NCI-H1105 treated with DMSO at 0.1 percent for 48 hours (cell line): ENCODE measurements around the gene GRK6.
"Not testable (repeated sequence)": the region's sequence is repeated elsewhere in the genome, so short reads cannot be mapped to it uniquely, and the experiment has no call there.

Experiments used
- DNase-seq: peaks from one replicate; lab custom pipeline; 2025; lab: John Stamatoyannopoulos, UW

GRK6 gene

DNA sequence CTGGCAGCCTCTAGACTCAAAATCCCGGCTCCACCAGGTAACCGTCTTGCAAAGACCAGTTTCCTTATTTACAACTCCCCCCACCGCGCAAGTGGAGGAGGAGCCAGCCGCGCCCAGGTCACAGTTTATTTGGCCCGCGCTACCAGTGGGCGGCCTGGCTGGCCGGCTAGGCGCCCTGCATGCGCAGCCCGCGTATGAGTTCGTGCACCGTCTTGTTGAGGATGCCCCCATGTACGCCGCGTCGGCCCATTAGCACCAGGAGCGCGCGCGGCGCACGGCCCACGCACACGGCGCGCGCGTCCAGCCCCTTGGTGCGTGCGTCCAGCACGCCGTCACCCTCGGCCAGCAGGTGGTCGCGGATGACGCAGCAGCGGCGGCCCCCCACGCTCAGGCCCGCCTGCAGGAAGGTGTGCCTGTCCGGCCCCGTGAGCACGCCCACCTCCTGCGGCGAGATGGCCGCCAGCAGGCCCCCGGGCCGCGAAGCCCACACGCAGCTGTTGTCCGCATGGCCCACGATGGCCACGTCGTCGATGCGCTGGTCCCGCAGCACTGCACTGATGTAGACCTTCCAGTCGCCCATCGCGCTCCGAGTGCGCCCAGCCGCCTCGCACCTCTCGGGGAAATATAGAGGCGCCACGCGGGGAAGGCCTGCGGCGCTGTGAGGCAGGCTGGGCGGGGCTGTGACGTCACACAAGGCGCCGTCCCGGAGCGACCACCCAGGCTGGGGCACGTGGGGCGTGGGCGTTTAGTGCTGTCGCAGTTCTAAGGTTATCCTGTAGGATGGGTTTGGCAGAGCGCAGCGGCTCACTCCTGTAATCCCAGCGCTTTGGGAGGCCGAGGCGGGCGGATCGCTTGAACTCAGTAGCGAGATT is 26.2 kb upstream of the GRK6 start, which contains the start of gene PFN3:
PFN3 (minus strand) TSS at position 665 of the 872 bp plus-strand sequence; CDS start at position 580, 85 bp downstream.
- DNase-seq = no peak

DNA sequence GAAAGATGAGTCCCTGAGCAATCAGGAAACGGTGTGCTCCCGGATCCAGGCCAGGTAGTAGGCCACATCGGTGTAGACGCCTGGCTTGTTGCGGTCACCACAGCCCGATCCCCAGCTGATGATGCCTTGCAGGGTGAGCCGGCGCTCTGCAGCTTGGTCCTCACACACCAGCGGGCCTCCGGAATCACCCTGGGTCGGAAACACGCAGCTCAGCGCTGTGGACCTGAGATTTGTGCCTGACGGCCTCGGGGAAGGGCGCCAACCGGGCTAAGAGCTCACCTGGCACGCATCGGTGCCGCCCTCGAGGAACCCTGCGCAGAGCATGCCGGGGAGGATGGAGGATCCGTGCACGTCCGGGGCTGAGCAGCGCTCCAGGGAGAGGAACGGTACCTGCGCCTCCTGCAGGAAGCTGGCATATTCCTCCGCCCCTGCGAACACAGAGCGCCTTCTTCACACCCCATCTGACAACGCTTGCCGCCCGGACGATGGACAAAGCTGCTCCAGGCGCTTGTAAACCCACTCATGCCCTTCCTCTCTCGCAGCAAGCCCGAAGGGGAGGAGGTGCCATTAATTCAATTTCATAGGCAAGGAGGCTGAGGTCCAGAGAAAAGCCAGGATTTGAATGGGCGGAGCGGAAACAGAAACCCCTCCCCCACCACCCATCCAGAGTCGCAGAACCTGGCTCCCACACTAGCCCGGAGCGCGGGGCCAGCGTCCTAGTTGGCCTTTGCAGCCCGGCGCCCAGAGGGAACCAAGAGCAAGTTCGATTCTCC is 24.0 kb upstream of the GRK6 start:
- DNase-seq = peak; percentile 64

DNA sequence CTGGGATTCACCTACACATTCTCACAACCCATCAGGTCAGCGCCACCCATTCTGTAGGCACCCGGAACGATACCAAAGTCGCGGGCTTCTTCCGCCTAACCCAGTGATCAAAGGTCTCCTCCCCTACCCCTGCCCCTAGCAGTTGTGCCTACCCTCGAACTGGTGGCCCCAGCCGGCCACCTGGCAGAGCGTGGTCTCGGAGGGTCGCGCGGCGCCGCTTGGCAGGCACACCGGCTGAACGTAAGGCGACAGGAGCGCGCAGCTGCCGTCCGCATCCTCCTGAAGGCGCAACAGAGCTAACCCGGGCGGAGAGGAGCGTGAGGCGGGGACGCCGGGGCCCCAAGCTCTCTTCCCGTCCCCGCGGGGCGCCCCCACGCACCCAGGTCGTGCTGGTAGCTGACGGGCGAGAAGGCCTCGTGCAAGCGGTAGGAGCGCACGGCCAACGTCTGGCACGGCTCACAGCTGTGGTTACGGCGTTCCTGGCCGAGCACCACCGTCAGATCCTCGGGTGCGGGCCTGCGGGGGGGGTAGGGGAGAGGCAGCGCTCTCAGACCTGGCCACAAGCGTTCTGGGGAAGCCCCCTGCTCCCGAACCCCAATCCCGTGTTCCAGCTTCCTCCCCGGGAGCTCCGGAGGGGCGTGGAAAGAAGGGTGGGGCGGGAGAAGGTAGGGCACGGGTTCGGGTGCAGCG is 23.2 kb upstream of the GRK6 start:
- no peak for DNase-seq

DNA sequence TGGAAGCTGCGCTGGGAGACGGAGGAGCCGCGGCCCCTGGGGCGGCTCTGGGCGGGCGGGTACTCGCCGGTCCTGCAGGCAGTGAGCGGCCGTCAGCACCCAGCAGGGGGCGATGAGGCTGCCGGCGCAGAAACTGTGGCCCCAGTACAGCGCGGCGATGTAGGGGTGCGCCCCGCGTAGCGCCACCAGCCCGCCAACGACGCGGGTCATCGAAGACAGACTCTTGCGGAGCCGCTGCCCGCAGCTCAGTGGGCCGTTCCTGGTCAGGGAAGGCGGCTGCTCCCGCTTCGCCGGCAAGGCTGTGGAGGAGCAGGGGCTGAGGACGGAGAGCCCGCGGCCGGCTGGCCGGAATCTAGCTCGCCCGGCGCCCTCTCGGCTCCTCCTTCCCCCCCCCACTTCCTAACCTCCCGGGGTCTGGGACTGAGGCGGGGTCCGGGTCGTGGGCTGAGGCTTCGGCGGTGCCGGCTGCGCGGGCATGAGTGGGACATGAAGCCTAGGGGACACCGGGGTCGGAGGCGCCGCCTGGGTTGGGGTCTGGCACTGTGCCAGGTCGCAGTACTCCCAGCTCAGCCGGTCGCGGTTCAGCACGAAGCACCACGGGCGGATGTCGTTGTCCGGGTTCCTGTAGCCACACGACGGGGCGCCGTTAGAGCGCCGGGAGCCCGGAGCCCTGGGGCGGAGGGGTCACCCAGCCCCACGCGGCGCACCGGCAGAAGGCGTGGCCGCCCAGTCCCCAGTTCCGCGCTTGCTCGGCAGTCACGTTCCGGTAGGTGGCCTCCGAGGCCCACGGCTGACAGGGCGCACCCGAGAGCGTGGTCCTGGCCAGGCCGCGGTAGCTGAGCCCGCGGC is 22.5 kb upstream of the GRK6 start:
- DNase-seq = peak; percentile 35

DNA sequence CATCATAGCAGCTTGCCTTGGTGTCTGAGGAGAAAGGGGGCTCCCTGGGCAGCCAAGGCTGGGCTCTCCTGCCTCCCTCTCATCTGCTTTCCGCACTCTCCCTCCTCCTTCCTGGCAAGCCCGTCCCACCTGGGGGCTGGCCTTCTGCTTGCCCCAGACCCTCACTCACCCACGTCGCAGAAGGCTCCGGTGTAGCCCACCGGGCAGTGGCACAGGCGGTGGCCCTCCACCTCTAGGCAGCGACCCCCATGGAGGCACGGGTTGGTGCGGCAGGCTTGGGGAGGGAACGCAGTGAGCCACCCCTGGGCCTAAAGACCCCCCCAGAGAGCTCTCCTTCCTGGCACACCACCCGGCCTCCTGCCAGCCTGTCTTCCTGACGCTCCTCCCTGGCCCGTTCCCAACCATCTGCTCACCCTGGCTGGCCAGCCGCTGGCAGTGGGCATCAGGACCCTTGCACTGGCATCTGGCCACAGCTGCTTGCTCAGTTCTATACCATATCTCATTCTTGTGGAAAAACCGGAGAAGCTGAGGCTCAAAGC is 21.8 kb upstream of the GRK6 start:
- no peak for DNase-seq

DNA sequence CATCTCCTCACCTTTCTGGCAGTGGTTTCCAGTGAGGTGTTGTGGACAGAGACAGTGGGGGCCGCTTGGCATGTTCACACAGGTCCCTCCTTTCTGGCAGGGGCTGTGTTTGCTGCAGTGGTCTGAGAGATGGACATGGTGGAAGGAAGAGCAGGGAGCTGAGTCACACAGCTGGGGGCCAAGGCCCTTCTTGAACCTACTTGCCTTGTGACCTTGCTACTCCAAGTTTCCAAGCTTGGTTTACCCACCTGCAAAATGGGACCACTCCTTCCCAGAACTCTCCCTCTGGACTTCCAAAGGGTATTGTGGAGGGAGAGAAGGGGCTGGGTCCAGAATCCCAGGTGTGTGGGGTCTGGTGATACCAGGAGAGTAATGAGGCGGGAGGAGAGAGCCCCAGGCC is 21.2 kb upstream of the GRK6 start:
- no peak for DNase-seq

DNA sequence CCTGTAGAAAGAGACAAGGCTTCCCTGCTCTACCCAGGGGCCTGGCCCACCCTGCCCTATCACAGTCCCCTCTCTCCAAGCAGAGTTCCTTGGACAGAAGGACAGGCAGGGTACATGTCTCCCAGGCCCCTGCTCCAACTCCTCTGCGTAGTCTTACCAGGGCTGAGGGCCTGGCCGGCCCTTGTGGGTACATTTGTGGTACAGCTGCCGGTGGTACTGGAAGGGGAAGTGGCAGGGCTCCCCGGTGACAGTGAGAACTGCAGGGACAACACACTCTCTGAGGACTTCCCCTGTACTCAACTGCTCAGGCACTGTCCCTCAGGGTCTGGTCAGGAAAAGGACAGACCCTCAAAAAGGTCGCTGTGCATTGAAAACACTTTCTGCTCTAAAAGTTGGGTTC is 20.7 kb upstream of the GRK6 start:
- no peak for DNase-seq

DNA sequence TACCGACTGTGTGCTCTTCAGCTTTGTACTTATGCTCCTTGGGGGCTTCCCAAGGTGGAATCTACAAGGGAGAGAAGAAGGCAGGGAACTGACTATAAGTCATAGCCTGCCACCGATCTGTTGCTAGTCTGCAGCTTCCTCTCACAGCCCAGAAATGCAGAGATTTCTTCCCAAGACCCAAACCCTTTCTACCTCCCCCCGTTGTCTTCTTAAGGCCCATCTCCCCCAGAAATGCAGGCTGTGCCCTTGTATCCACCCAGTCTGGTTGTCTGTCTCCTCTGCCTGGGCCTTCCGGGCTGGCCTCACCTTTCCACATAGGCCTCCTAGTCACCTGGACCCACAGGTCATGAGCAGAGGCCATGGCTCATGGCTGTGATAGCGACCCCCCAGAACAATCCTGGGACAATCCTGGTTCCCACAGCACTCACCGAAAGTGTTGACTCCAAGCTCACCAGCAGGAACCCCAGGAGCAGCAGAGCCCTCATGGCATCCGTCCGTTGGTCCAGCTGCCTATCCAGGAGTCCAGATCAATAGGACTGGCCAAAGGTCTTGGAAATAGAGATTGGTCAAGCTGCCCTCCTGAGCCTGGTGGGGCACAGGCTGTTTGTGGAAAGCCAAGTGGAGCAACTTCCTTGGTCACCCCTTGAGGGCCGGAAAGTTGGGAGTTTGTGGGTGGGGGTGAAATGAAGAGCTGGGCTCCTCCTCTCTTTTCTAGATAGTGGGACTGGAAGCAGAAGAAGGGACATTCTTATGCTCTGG is 17.3 kb upstream of the GRK6 start, which contains the start of gene F12:
F12 (minus strand) TSS at position 522 of the 759 bp plus-strand sequence; CDS start at position 485, 37 bp downstream.
- DNase-seq = no peak

DNA sequence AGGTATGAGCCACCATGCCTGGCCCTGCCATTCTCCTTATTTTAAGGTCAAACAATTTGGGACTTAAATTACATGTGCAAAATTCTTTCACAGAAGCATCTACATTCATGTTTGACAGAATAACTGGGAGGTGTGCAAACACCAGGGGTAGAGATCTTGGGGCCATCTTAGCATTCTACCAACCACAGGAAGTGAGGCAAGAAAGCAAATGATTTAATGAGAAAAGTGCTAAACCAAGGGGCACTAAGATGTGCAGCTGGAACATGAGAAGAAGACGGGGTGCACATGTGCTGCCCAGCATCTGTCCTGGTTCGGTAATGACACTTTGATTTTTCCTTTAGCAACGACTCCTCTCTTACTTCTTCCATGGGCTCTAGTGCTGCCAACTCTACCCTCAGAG is 15.9 kb upstream of the GRK6 start:
- DNase-seq = no peak

DNA sequence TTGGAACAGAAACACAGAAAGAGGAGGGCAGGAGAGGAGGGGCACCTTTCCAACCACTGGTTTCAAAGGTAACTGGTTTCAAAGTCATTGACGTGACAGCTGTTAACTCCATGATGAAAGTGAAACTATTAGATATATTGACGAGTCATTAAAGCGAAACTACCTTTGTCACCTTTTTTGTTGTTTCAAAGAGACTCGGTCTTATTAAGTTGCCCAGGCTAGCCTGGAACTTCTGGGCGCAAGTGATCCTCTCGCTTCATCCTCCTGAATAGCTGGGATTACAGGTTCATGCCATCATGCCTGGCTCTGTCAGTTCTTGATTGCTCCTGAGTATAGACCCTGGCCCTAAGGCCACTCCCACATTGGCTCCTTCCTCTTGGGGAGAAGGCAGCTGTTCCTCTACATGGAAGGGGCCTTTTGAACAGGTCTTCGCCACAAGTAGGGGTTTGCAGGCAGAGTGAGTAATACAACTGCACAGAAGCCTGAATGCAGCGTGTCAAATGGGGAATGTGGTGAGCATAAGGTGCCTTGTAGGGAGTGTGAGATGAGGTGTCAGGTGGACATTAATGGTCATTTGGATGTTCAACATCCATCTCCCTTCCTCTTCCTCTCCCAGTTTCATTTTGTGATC is 13.8 kb upstream of the GRK6 start:
- DNase-seq = no peak

DNA sequence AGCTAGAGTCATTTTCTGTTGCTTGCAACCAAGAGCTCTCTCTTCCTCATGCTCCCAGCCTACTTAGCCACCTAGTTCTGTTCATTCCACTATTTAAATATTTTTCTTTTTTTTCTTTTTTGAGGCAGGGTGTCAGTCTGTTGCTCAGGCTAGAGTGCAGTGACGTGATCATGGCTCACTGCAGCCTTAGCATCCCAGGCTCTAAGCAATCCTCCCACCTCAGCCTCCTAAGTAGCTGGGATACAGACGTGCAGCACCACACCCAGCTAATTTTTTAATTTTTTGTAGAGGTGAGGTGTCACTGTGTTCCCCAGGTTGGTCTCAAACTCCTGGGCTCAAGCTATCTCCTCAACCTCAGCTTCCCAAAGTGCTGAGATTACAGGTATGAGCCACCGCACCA is 12.0 kb upstream of the GRK6 start:
- DNase-seq = no peak

DNA sequence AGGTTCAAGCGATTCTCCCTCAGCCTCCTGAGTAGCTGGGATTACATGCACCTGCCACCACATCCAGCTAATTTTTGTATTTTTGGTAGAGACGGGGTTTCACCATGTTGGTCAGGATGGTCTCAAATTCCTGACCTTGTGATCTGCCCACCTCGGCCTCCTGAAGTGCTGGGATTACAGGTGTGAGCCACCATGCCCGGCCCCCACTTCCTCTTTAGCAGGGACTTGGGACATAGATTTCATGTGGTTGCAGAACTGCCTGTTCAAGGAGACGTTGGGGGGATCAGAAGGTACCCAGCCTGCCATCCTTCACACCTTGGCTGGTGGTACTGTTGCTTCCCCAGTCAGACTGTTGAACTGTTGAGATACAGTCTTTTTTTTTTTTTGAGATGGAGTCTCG is 9.4 kb upstream of the GRK6 start:
- DNase-seq = not testable (repeated sequence)

DNA sequence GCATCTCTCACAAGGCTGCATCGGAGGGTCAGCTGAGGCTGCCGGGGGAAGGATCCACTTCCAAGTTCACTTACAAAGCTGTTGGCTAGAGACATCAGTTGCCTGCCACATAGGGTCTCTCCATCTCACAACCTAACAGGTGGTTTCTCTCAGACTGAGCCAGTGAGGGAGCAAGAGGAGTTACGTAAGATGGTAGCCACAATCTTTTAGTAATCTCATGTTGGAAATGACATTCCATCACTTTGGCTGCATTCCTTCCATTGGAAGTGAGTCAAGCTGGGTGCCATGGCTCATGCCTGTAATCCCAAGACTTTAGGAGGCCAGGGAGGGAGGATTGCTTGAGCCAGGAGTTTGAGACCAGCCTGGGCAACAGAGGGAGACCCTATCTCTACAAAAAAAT is 7.4 kb upstream of the GRK6 start:
- DNase-seq = no peak

DNA sequence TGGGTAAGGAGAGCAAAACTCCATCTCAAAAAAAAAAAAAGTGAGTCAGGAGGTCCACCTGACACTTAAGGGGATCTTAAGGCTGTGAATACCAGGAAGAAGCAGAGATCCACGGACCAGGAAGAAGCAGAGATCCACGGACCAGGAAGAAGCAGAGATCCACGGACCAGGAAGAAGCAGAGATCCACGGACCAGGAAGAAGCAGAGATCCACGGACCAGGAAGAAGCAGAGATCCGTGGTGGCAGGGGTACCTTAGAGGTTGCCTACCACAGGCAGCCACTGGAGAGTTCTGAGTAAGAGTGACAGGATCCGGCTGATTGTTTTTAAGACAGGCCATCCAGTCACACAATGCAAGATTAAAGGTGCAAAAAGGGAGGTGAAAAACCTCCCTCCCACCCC is 6.0 kb upstream of the GRK6 start:
- not testable (repeated sequence) for DNase-seq

DNA sequence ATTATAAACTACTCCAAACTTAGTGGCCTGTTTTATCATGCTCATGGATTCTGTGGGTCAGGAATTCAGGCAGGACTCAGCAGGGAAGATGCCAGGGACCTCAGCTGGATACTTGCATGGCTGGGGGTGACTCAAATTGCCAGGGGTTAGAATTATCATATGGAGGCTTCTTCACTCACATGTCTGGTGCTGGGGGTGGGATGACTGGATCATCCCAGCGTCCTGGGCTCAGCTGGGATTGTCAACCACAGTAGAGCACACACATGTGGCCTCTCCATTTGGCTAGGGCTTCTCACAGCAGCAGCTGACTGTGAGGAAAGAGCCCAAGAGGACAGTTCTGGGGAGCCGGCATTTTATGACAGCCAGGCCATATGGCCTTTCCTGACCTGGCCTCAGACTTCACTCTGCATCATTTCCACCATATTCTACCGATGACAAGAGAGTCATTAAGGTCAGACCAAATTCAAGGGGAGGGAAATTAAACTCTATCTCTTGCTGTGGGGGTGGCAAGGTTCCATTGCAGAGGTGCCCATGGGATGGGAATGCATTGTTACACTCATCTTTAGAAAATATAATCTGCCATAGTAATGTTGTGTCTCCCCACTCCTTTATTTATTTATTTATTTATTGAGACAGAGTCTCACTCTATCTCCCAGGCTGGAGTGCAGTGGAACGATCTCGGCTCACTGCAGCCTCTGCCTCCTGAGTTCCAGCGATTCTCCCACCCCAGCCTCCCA is 5.2 kb upstream of the GRK6 start:
- DNase-seq = no peak

DNA sequence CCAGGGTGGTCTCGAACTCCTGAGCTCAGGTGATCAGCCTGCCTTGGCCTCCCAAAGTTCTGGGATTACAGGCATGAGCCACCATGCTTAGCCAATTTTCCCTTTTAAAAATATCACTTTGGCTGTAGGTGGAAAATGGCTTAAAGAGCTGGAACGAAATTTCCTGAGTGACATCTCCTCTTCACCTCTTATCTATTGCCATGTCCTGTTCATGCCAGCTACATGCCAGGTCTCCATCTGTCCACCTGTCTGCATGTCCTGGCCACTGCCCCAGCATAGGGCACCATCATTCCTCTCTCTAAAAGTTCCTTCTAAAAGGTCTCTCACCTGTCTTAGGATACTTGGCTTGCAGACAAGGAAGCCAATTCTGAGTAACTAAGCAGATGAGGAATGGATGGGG is 2.8 kb upstream of the GRK6 start:
- no peak for DNase-seq

DNA sequence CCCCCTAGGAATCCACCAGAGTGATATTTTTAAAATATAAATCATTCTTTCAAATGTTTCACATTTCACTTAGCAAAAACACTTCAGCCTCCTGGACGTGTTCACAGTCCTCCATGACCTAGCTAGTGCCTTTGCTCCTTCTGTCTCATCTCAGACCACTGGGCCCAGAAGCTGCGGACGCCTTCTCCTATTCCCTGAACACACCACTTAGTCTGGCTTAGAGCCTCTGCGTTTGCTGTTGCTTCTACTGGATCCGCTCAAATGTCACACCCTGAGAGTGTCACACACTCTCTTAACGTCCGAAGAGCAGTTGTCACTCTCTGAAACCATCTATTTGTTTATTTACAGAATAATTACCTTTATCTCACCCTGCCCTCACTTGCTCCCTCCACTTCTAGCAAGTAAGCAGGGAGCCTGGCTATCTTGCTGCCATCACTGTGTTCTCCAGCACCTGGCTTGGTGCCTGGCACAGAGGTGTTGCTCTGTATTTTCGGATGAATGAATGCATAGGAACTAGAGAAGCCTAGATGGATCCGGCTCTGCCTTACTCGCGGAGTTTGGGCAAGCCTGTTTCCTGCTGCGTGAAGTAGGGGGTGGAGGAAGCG is 1.2 kb upstream of the GRK6 start:
- DNase-seq = no peak

DNA sequence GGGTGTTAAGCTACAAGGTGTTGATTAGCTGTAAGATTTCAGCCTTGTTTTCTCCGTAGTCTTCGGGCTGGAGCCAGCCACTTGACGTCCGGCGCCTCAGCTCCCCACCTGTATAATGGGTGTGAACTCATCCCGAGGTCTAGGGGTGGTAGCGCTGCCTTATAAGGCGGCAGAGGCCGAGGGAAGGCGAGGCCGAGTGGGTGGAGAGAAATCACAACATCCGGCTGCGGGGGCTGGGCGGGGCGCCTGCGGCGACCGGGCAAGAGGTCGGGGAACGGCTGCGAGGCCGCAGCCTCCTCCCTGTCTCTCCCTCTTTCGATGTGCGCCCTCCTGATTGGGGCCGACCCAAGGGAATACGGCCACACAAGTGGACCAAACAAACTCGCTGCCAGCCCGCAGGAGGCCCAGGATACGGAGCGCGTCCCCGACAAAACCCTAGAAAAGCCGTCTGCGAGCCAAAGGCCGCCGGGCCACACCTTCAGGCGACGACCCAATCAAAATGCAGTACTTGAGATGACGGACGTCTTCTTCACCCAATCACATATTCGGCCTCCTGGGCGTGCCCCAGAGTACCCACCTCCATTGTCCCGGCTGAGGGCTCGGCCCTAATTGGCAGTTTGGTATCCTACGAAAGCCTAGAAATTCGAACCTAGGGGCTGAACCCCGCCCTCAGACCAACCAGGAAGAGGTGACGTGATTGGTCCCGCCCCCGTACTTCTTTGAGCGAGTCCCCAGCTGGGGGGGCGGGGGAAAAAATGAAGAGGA is 493 bp upstream of the GRK6 start:
- DNase-seq = peak; percentile 97
